Activated CD4-positive, alpha-beta memory T cell treated with anti-CD3 and anti-CD28 coated beads for 36 hours (primary cell): ENCODE data around the gene FAM163A. TPM values are rescaled to one million over a fixed set of nuclear protein-coding genes. Genes with fewer than 3 reads are reported as not detected.
"Not testable (repeated sequence)": the region's sequence is repeated elsewhere in the genome, so short reads cannot be mapped to it uniquely, and the experiment has no call there.

ENCODE experiments used
- CTCF ChIA-PET: fragments of 350-600 bp; sonication (Branson Sonifier 250); formaldehyde crosslinking; loops from one replicate; lab custom pipeline; 2021; ENCODE audit warnings: antibody characterized with exemption, inconsistent platforms; lab: Charles Lee
- POLR2A ChIA-PET: fragments of 350-600 bp; sonication (Branson Sonifier 250); formaldehyde crosslinking; loops from one replicate; lab custom pipeline; 2021; ENCODE audit warnings: antibody characterized with exemption; lab: Charles Lee
- DNase-seq: peaks from one replicate; pipeline ENCODE4 v3.0.0-alpha.2; 2020
- H3K27ac Mint-ChIP-seq: one replicate; pipeline ENCODE4 v1.8.0; 2021; ENCODE audit warnings: mixed read lengths
- H3K27me3 Mint-ChIP-seq: one replicate; pipeline ENCODE4 v1.8.0; 2021; ENCODE audit warnings: mixed read lengths
- H3K36me3 Mint-ChIP-seq: one replicate; pipeline ENCODE4 v1.8.0; 2021; ENCODE audit warnings: mixed read lengths
- H3K4me1 Mint-ChIP-seq: one replicate; pipeline ENCODE4 v1.8.0; 2021; ENCODE audit warnings: low read depth, mixed read lengths
- H3K4me3 Mint-ChIP-seq: one replicate; pipeline ENCODE4 v1.8.0; 2021; ENCODE audit warnings: mild to moderate bottlenecking, mixed read lengths
- H3K9me3 Mint-ChIP-seq: one replicate; pipeline ENCODE4 v1.8.0; 2021; ENCODE audit warnings: mixed read lengths
- intact Hi-C: fragments of 100-400 bp; cut with micrococcal nuclease; formaldehyde crosslinking; loops from one replicate; pipeline ENCODE4 v1.15.1; 2023
- total RNA-seq, 2 experiments: library from RNA; stranded (reverse); gene quantifications; one replicate each; pipeline ENCODE4 v1.2.3, GENCODE V29; 2021

Gene FAM163A
- total RNA-seq, 2 experiments from 2014 or later = not detected

GRCh38 chr1:179831225-179831624, 88.1 kb downstream of the FAM163A start:
- Mint-ChIP-seq H3K36me3 (no peaks in the 10 kb centered on the region), H3K27ac (no peak overlapping the region), H3K27me3 (no peaks in the 10 kb centered on the region), H3K4me1 (peaks cover 24% of the 10 kb centered on the region), H3K4me3 (no peak overlapping the region), H3K9me3 (no peaks in the 10 kb centered on the region)
- ChIA-PET POLR2A (no interaction called here), CTCF (interaction anchor here (0.9 to 1.6 kb wide), 3 partner anchors 16 to 348 kb away, joined by 3 to 5 read pairs (median 4); no protein-coding TSS in a partner anchor)
- DNase-seq = no peak
- intact Hi-C loops = loop anchor here (5.0 kb wide), 1 partner anchor 666 kb away; no protein-coding TSS in a partner anchor

GRCh38 chr1:179831852-179832699, 89.0 kb downstream of the FAM163A start:
- ChIA-PET POLR2A (no interaction called here), CTCF (interaction anchor here (0.9 to 2.2 kb wide), 5 partner anchors 17 to 347 kb away, joined by 3 to 5 read pairs (median 4); no protein-coding TSS in a partner anchor)
- Mint-ChIP-seq H3K36me3 (no peaks in the 10 kb centered on the region), H3K4me1 (peaks cover 24% of the 10 kb centered on the region), H3K9me3 (no peaks in the 10 kb centered on the region), H3K4me3 (no peak overlapping the region), H3K27me3 (no peaks in the 10 kb centered on the region), H3K27ac (peak overlapping the region; percentile 29)
- DNase-seq = peak; percentile 46
- intact Hi-C loops = loop anchor here (5.0 kb wide), 1 partner anchor 665 kb away; no protein-coding TSS in a partner anchor

- H3K4me1 Mint-ChIP-seq, intact Hi-C loops, H3K9me3 Mint-ChIP-seq, H3K27ac Mint-ChIP-seq, H3K4me3 Mint-ChIP-seq, POLR2A ChIA-PET, H3K36me3 Mint-ChIP-seq, DNase-seq, H3K27me3 Mint-ChIP-seq: not testable (repeated sequence)
- CTCF ChIA-PET = interaction anchor here (0.9 to 2.0 kb wide), 3 partner anchors 22 to 28 kb away, joined by 3 to 8 read pairs (median 4); no protein-coding TSS in a partner anchor
These were observed 93.8 kb downstream of the FAM163A start for GRCh38 chr1:179836686-179837445.

GRCh38 chr1:179840107-179840506, 97.0 kb downstream of the FAM163A start:
- Mint-ChIP-seq H3K4me1 (no peaks in the 10 kb centered on the region), H3K9me3 (no peaks in the 10 kb centered on the region), H3K36me3 (peaks cover 5% of the 10 kb centered on the region), H3K4me3 (no peak overlapping the region), H3K27me3 (no peaks in the 10 kb centered on the region), H3K27ac (no peak overlapping the region)
- POLR2A ChIA-PET = no interaction called here
- CTCF ChIA-PET = interaction anchor here (2.3 kb wide), 1 partner anchor 25 kb away, joined by 11 read pairs; no protein-coding TSS in a partner anchor
- DNase-seq = no peak
- intact Hi-C loops = no loop called here

- no peak for DNase-seq
- H3K36me3 Mint-ChIP-seq = peaks cover 34% of the 10 kb centered on the region
- ChIA-PET CTCF (interaction anchor here (0.5 kb wide), 1 partner anchor 641 kb away, joined by 3 read pairs; no protein-coding TSS in a partner anchor), POLR2A (no interaction called here)
- H3K4me3 Mint-ChIP-seq = no peak overlapping the region
- no peaks in the 10 kb centered on the region for H3K27me3 Mint-ChIP-seq
- H3K27ac Mint-ChIP-seq = no peak overlapping the region
- intact Hi-C loops = no loop called here
- no peaks in the 10 kb centered on the region for H3K4me1 Mint-ChIP-seq
- H3K9me3 Mint-ChIP-seq = no peaks in the 10 kb centered on the region
These were observed 105.1 kb downstream of the FAM163A start for GRCh38 chr1:179848233-179848632.

GRCh38 chr1:179853102-179853501, 110.0 kb downstream of the FAM163A start:
- no peak overlapping the region for H3K4me3 Mint-ChIP-seq
- ChIA-PET CTCF (interaction anchor here (0.8 to 1.4 kb wide), 3 partner anchors 14 to 147 kb away, joined by 3 to 5 read pairs (median 3); no protein-coding TSS in a partner anchor), POLR2A (no interaction called here)
- H3K9me3 Mint-ChIP-seq = no peaks in the 10 kb centered on the region
- intact Hi-C loops = no loop called here
- H3K27ac Mint-ChIP-seq = no peak overlapping the region
- no peaks in the 10 kb centered on the region for H3K27me3 Mint-ChIP-seq
- H3K4me1 Mint-ChIP-seq = no peaks in the 10 kb centered on the region
- no peak for DNase-seq
- H3K36me3 Mint-ChIP-seq = peaks cover 35% of the 10 kb centered on the region

- DNase-seq, H3K27ac Mint-ChIP-seq, H3K27me3 Mint-ChIP-seq, intact Hi-C loops, CTCF ChIA-PET, H3K4me1 Mint-ChIP-seq, H3K9me3 Mint-ChIP-seq, H3K4me3 Mint-ChIP-seq, POLR2A ChIA-PET: not testable (repeated sequence)
- peaks cover 23% of the 10 kb centered on the region for H3K36me3 Mint-ChIP-seq
These were observed 112.7 kb downstream of the FAM163A start for GRCh38 chr1:179855831-179856230.

GRCh38 chr1:179856296-179856695, 113.2 kb downstream of the FAM163A start:
- ChIA-PET CTCF (no interaction called here), POLR2A (no interaction called here)
- H3K9me3 Mint-ChIP-seq = no peaks in the 10 kb centered on the region
- H3K27me3 Mint-ChIP-seq = no peaks in the 10 kb centered on the region
- no peaks in the 10 kb centered on the region for H3K4me1 Mint-ChIP-seq
- no peak overlapping the region for H3K4me3 Mint-ChIP-seq
- peaks cover 22% of the 10 kb centered on the region for H3K36me3 Mint-ChIP-seq
- H3K27ac Mint-ChIP-seq = no peak overlapping the region
- intact Hi-C loops = no loop called here
- DNase-seq = no peak

GRCh38 chr1:179857009-179857408, 113.9 kb downstream of the FAM163A start:
- Mint-ChIP-seq H3K27ac (peak overlapping the region; percentile 45), H3K9me3 (no peaks in the 10 kb centered on the region), H3K4me1 (no peaks in the 10 kb centered on the region), H3K4me3 (no peak overlapping the region), H3K36me3 (peaks cover 24% of the 10 kb centered on the region), H3K27me3 (no peaks in the 10 kb centered on the region)
- intact Hi-C loops = no loop called here
- no peak for DNase-seq
- ChIA-PET POLR2A (no interaction called here), CTCF (no interaction called here)

- CTCF ChIA-PET = interaction anchor here (1.7 to 2.4 kb wide), 2 partner anchors 46 to 319 kb away, joined by 5 to 9 read pairs; no protein-coding TSS in a partner anchor
- POLR2A ChIA-PET = no interaction called here
- no peak for DNase-seq
- intact Hi-C loops = no loop called here
- Mint-ChIP-seq H3K27ac (no peak overlapping the region), H3K9me3 (no peaks in the 10 kb centered on the region), H3K4me1 (no peaks in the 10 kb centered on the region), H3K27me3 (no peaks in the 10 kb centered on the region), H3K36me3 (peaks cover 40% of the 10 kb centered on the region), H3K4me3 (no peak overlapping the region)
These were observed 117.6 kb downstream of the FAM163A start for GRCh38 chr1:179860652-179861051.

- peaks cover 35% of the 10 kb centered on the region for H3K36me3 Mint-ChIP-seq
- H3K27me3 Mint-ChIP-seq = no peaks in the 10 kb centered on the region
- H3K4me1 Mint-ChIP-seq = peaks cover 8% of the 10 kb centered on the region
- DNase-seq = no peak
- no peak overlapping the region for H3K4me3 Mint-ChIP-seq
- ChIA-PET CTCF (interaction anchor here (0.6 to 2.2 kb wide), 4 partner anchors 55 to 763 kb away, joined by 3 to 7 read pairs (median 4); no protein-coding TSS in a partner anchor), POLR2A (no interaction called here)
- H3K27ac Mint-ChIP-seq = no peak overlapping the region
- intact Hi-C loops = loop anchor here (5.0 kb wide), 1 partner anchor 617 kb away; no protein-coding TSS in a partner anchor
- no peaks in the 10 kb centered on the region for H3K9me3 Mint-ChIP-seq
These were observed 122.3 kb downstream of the FAM163A start for GRCh38 chr1:179865377-179865776.
